ENCODE data around the gene GCSAML.

GCSAML gene

DNA sequence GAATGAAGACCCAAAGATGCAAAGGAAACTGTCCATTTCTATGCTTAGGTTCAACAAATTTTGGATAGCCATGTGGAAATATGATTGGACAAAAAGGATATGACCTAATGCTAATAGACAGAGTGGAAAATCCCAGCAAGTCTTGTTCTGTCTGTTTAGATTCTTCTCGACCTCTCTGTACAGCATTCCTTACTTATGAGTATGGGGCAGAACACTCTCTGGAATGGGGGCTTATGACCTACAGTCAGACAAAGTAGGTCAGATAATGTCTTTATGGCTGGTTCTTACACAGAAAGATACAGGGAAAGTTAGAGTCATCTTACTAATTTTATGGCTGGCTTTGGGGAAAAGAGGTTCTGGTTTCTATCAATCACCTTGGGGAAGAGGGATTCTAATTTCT is 2.8 kb downstream of the GCSAML start:
- CTCF ChIA-PET: no interaction called here
- H3K4me3 ChIP-seq (ENCODE audit: low read depth, low read length): no peak overlapping the region
- TF ChIP-seq ZNF394 (tag by site-specific recombination; IDR thresholded peaks at IDR 0.05; ENCODE audit: borderline replicate concordance) (no peak), ZFP37 (tag by site-specific recombination; IDR thresholded peaks at IDR 0.05) (no peak), KLF7 (tag by site-specific recombination; IDR thresholded peaks at IDR 0.05; ENCODE audit: borderline replicate concordance) (no peak), ZNF157 (tag by site-specific recombination; IDR thresholded peaks at IDR 0.05) (no peak), ZNF335 (tag by site-specific recombination; conservative IDR thresholded peaks at IDR 0.05) (no peak), YY1 (tag by site-specific recombination; IDR thresholded peaks at IDR 0.05) (no peak), ZNF555 (tag by site-specific recombination; conservative IDR thresholded peaks at IDR 0.05) (no peak), ZNF138 (tag by site-specific recombination; IDR thresholded peaks at IDR 0.05; ENCODE audit: borderline replicate concordance) (no peak), ZNF521 (tag by site-specific recombination; IDR thresholded peaks at IDR 0.05) (no peak), ZNF510 (tag by site-specific recombination; IDR thresholded peaks at IDR 0.05; ENCODE audit: insufficient replicate concordance) (no peak), GLIS1 (tag by site-specific recombination; IDR thresholded peaks at IDR 0.05) (no peak), ZNF701 (tag by site-specific recombination; IDR thresholded peaks at IDR 0.05) (no peak), ZNF140 (tag by site-specific recombination; IDR thresholded peaks at IDR 0.05) (no peak), SP2 (tag by site-specific recombination; IDR thresholded peaks at IDR 0.05) (no peak)
- TF ChIP-seq, protein P1, sequence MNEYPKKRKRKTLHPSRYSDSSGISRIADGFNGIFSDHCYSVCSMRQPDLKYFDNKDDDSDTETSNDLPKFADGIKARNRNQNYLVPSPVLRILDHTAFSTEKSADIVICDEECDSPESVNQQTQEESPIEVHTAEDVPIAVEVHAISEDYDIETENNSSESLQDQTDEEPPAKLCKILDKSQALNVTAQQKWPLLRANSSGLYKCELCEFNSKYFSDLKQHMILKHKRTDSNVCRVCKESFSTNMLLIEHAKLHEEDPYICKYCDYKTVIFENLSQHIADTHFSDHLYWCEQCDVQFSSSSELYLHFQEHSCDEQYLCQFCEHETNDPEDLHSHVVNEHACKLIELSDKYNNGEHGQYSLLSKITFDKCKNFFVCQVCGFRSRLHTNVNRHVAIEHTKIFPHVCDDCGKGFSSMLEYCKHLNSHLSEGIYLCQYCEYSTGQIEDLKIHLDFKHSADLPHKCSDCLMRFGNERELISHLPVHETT (tag by site-specific recombination; IDR thresholded peaks at IDR 0.05): no peak
- TF ChIP-seq, protein P2, sequence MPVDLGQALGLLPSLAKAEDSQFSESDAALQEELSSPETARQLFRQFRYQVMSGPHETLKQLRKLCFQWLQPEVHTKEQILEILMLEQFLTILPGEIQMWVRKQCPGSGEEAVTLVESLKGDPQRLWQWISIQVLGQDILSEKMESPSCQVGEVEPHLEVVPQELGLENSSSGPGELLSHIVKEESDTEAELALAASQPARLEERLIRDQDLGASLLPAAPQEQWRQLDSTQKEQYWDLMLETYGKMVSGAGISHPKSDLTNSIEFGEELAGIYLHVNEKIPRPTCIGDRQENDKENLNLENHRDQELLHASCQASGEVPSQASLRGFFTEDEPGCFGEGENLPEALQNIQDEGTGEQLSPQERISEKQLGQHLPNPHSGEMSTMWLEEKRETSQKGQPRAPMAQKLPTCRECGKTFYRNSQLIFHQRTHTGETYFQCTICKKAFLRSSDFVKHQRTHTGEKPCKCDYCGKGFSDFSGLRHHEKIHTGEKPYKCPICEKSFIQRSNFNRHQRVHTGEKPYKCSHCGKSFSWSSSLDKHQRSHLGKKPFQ (tag by site-specific recombination; IDR thresholded peaks at IDR 0.05): no peak
- TF ChIP-seq, protein P3, sequence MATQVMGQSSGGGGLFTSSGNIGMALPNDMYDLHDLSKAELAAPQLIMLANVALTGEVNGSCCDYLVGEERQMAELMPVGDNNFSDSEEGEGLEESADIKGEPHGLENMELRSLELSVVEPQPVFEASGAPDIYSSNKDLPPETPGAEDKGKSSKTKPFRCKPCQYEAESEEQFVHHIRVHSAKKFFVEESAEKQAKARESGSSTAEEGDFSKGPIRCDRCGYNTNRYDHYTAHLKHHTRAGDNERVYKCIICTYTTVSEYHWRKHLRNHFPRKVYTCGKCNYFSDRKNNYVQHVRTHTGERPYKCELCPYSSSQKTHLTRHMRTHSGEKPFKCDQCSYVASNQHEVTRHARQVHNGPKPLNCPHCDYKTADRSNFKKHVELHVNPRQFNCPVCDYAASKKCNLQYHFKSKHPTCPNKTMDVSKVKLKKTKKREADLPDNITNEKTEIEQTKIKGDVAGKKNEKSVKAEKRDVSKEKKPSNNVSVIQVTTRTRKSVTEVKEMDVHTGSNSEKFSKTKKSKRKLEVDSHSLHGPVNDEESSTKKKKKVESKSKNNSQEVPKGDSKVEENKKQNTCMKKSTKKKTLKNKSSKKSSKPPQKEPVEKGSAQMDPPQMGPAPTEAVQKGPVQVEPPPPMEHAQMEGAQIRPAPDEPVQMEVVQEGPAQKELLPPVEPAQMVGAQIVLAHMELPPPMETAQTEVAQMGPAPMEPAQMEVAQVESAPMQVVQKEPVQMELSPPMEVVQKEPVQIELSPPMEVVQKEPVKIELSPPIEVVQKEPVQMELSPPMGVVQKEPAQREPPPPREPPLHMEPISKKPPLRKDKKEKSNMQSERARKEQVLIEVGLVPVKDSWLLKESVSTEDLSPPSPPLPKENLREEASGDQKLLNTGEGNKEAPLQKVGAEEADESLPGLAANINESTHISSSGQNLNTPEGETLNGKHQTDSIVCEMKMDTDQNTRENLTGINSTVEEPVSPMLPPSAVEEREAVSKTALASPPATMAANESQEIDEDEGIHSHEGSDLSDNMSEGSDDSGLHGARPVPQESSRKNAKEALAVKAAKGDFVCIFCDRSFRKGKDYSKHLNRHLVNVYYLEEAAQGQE (tag by site-specific recombination; IDR thresholded peaks at IDR 0.05): no peak
- TF ChIP-seq, protein P4, sequence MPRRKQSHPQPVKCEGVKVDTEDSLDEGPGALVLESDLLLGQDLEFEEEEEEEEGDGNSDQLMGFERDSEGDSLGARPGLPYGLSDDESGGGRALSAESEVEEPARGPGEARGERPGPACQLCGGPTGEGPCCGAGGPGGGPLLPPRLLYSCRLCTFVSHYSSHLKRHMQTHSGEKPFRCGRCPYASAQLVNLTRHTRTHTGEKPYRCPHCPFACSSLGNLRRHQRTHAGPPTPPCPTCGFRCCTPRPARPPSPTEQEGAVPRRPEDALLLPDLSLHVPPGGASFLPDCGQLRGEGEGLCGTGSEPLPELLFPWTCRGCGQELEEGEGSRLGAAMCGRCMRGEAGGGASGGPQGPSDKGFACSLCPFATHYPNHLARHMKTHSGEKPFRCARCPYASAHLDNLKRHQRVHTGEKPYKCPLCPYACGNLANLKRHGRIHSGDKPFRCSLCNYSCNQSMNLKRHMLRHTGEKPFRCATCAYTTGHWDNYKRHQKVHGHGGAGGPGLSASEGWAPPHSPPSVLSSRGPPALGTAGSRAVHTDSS (tag by site-specific recombination; IDR thresholded peaks at IDR 0.05): no peak
- TF ChIP-seq, protein P5, sequence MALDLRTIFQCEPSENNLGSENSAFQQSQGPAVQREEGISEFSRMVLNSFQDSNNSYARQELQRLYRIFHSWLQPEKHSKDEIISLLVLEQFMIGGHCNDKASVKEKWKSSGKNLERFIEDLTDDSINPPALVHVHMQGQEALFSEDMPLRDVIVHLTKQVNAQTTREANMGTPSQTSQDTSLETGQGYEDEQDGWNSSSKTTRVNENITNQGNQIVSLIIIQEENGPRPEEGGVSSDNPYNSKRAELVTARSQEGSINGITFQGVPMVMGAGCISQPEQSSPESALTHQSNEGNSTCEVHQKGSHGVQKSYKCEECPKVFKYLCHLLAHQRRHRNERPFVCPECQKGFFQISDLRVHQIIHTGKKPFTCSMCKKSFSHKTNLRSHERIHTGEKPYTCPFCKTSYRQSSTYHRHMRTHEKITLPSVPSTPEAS (tag by site-specific recombination; IDR thresholded peaks at IDR 0.05): no peak
- TF ChIP-seq, protein P6, sequence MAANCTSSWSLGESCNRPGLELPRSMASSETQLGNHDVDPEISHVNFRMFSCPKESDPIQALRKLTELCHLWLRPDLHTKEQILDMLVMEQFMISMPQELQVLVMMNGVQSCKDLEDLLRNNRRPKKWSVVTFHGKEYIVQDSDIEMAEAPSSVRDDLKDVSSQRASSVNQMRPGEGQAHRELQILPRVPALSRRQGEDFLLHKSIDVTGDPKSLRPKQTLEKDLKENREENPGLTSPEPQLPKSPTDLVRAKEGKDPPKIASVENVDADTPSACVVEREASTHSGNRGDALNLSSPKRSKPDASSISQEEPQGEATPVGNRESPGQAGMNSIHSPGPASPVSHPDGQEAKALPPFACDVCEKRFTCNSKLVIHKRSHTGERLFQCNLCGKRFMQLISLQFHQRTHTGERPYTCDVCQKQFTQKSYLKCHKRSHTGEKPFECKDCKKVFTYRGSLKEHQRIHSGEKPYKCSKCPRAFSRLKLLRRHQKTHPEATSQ (tag by site-specific recombination; IDR thresholded peaks at IDR 0.05): no peak
- H3K9me3 ChIP-seq (ENCODE audit: control insufficient read depth, insufficient read depth, low read depth, low read length): no peaks in the 10 kb centered on the region
- no peaks in the 10 kb centered on the region for H3K4me1 ChIP-seq (ENCODE audit: control insufficient read depth, insufficient read depth, low read length)
- POLR2A ChIA-PET: no interaction called here
- H3K36me3 ChIP-seq (ENCODE audit: control insufficient read depth in 2 of 2, insufficient read depth in 1 of 2, low read length in 2 of 2): no peaks in the 10 kb centered on the region
- H3K27ac ChIP-seq (ENCODE audit: extremely low read depth, low read depth, low read length): no peak overlapping the region

Data from HEK293 (cell line).